NCI-H2107 treated with DMSO at 0.1 percent for 48 hours (cell line): ENCODE results near the gene EED.
"Not testable (repeated sequence)": the region's sequence is repeated elsewhere in the genome, so short reads cannot be mapped to it uniquely, and the experiment has no call there.

Source experiments
- DNase-seq: peaks from one replicate; lab custom pipeline; 2025; ENCODE audit not compliant: unreplicated experiment; lab: John Stamatoyannopoulos, UW

EED gene

DNA sequence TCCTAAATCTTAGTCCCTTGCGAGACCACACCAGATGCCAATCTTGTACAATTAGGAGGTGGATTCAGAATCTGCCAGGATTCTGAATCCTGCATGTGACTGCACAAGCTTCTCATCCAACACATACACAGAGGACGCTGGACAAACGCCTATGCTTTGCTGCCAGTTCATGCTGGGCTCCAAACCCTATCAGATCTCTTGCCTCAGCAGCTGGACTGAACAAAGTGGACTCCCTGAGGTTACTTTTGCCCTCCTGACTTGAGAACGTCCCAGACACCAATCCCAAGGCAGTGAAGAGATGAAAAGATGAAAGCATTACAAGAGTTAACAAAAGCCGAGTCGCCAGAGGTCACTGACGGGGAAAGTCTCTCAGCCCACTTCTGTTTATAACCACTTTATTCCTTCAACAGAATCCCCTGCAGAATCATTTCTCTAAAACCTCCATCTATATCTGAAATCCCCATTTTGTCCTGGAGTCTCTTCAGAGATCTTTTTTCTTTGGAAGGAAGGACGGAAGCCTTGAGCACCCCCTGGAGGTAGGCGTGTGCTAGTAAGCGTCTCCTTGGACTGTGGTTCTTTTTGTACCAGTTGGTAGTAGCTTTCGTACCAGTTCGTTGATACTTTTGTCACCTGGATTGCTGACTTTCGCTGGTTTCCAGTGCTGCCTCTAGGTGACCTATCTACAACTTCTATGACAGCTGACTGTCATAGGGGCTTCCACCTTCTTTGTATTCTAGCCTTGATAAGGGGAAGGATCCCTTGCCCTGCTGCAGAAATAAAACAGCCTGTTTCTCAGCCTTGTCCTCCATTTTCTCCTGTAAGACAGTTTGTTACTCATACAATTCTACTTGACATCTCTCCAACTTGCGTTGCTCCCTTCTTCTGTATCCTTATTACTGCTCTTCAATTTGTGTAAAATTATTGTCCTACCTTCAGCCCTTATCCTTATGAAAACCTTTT is 26.1 kb upstream of the EED start:
- peak; percentile 47 for DNase-seq

DNA sequence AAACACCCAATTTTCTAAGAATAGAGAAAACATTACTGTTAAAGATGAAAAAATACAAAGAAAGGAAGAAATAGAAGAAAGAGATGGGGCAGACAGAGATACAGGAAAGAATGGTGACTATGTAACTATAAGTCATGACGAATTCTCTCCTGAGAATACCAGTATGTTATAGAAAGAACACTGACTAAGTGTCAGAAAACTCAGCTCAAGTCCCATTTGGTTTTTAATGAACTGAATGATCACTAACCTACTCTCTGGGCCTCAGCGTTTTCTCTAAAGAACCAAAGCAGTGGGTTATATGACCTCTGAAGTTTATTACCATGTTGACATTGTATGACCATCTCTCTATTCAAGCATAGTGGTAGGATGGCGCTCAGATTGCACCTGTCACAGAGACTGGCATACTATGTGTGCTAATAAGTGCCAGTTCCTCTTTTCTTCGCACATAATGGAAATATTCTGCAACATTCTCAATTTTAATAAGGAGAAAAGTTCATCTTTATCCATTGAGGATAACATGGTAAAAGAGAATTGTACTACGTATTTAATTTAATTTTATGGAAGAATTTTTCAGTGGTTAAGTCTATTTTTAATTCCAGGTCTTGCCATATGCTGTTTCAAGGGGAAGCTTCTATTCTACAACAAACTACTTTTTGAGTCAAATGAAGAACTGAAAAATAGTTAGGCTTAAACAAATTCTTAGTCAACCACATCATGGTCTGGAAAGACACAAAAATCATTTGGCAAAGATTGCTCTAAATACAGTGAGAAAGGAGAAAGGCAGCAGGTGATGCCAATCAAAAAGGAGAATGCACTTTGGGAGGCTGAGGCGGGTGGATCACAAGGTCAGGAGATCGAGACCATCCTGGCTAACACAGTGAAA is 25.0 kb upstream of the EED start:
- no peak for DNase-seq

DNA sequence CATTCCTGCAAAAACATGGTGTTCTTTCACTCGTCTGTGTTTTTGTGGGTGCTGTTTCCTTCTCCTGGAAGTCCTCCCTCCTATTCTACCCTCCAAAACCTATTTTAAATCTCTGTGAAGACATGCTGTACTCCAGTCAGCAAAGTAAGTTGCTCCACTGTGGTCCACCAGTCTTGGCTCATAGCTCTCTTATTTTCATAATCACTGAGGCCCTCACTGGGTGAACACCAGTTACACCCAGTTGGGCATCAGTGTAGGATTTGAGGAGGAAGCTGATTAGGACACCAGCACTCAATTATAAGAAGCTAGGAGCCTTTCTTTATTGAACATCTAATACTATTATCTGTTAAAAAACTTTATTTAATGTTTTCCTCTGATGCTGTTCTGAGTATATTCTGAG is 23.9 kb upstream of the EED start:
- DNase-seq = no peak

DNA sequence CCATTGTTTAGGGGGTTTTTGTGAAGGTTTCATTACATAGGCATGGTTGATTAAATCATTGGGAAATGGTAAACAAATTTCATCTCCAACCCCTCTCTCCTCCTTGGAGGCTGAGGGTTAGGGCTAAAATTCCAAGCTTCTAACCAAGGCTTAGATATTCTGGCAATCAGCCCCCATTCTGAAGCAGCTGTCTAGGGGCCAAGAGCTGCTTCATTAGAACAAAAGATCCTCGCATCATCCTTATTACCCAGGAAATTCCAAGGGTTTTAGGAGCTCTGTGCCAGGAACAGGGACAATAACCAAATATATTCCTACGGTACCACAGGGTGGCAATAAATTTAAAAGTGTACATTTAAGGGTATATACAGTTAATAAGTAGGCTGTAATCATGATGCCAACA is 22.5 kb upstream of the EED start:
- no peak for DNase-seq

DNA sequence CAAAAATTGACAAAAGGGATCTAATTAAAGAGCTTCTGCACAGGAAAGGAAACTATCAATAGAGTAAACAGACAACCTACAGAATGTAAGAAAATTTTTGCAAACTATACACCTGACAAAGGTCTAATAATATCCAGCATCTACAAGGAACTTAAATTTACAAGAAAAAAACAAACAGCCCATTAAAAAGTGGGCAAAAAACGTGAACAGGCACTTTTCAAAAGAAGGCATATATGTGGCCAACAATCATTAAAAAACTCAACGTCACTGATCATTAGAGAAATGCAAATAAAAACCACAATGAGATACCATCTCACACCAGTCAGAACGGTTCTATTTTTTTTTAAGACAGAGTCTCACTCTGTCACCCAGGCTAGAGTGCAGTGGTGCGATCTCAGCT is 20.0 kb upstream of the EED start:
- not testable (repeated sequence) for DNase-seq

- DNase-seq = not testable (repeated sequence)
Measured at GRCh38 chr11:86225344-86225743, 19.2 kb upstream of the EED start.

GRCh38 chr11:86228269-86229038 is 16.1 kb upstream of the EED start:
- no peak for DNase-seq

DNA sequence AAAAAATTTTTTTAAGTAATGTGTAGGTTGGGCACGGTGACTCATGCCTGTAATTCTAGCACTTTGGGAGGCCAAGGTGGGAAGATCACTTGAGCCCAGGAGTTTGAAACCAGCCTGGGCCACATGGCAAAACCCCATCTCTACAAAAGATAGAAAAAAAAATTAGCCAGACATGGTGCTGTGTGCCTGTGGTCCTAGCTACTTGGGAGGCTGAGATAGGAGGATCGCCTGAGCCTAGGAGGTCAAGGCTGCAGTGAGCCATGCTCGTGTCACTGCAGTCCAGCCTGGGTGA is 15.6 kb upstream of the EED start:
- DNase-seq = not testable (repeated sequence)

- DNase-seq = no peak
Measured at GRCh38 chr11:86230179-86230804, 14.3 kb upstream of the EED start.

- DNase-seq = no peak
Measured at GRCh38 chr11:86230921-86231434, 13.6 kb upstream of the EED start.

- DNase-seq = no peak
Measured at GRCh38 chr11:86232556-86232955, 12.0 kb upstream of the EED start.

DNA sequence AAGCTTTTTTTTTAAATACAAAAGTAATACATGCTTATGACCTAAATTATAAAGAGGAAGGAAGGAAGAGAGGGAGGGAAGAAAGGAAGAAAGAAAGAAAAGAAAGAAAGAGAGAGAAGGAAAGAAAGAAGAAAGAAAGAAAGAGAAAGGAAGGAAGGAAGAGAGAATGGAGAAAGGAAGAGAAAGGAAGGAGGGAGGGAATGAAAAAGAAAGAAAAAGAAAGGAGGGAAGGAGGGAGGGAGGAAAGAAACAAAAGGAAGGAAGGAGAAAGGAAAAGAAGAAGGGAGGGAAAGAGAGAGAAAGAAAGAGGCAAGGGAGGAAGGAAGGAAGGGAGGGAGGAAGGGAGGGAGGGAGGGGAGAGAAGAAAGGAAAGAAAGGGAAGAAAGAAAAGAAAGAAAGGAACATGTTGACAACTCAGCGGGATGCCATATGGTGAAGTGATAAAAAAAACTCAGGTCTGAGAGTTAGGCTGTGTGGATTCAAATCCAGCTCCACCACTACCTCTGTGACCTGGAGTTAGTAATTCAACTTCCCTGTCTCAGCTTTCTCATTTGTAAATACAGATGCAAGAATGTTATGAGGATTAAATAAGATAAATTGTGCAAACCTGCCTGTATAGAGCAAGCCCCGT is 9.6 kb upstream of the EED start:
- no peak for DNase-seq

- DNase-seq = no peak
Measured at GRCh38 chr11:86237267-86237804, 7.2 kb upstream of the EED start.

- DNase-seq = no peak
Measured at GRCh38 chr11:86240164-86240563, 4.4 kb upstream of the EED start.

GRCh38 chr11:86241956-86242535 is 2.5 kb upstream of the EED start:
- DNase-seq = no peak

GRCh38 chr11:86243396-86243795 is 1.2 kb upstream of the EED start:
- no peak for DNase-seq

GRCh38 chr11:86244063-86244521 is 461 bp upstream of the EED start:
- DNase-seq = no peak

- DNase-seq = no peak
Measured at GRCh38 chr11:86245369-86246292, 1.1 kb downstream of the EED start.
